WTC11 (cell line): ENCODE data around the gene FAM111B. TPM values are rescaled to one million over a fixed set of nuclear protein-coding genes. Genes with fewer than 3 reads are reported as not detected.

Experiments
- ATAC-seq: fragments of 200-7000 bp; cut with Tn5 transposase; 2 replicates; pipeline ENCODE4 v1.10.0; 2021; ENCODE audit warnings: mild to moderate bottlenecking, moderate library complexity
- CTCF ChIA-PET: fragments of 300-600 bp; sonication (Branson Sonifier 250); formaldehyde crosslinking; loops from one replicate; lab custom pipeline; 2021; ENCODE audit warnings: antibody characterized with exemption; lab: Charles Lee
- POLR2A ChIA-PET: fragments of 350-600 bp; sonication (Branson Sonifier 250); formaldehyde crosslinking; loops from one replicate; lab custom pipeline; 2021; ENCODE audit warnings: antibody characterized with exemption; lab: Charles Lee
- DNase-seq: peaks from one replicate; pipeline ENCODE4 v3.0.0; 2021; ENCODE audit warnings: low spot score
- H3K27ac Mint-ChIP-seq: 2 replicates; pipeline ENCODE4 v1.8.0; 2021; ENCODE audit warnings: mixed read lengths
- H3K27me3 Mint-ChIP-seq: 2 replicates; pipeline ENCODE4 v1.8.0; 2021; ENCODE audit warnings: low read depth, mild to moderate bottlenecking, moderate library complexity, mixed read lengths
- H3K36me3 Mint-ChIP-seq: 2 replicates; pipeline ENCODE4 v1.8.0; 2021; ENCODE audit warnings: mixed read lengths
- H3K4me1 Mint-ChIP-seq: 2 replicates; pipeline ENCODE4 v1.8.0; 2022; ENCODE audit warnings: mixed read lengths
- H3K4me3 Mint-ChIP-seq: 2 replicates; pipeline ENCODE4 v1.8.0; 2021; ENCODE audit warnings: mild to moderate bottlenecking, moderate library complexity, mixed read lengths
- H3K9me3 Mint-ChIP-seq: 2 replicates; pipeline ENCODE4 v1.8.0; 2021; ENCODE audit warnings: mixed read lengths
- CREM ChIP-seq: sonication (generic); formaldehyde crosslinking; IDR thresholded peaks from 2 replicates; pipeline ENCODE4 v1.8.1; 2022; ENCODE audit warnings: mild to moderate bottlenecking, missing genetic modification reagents, moderate library complexity
- ELF4 ChIP-seq: sonication (generic); formaldehyde crosslinking; IDR thresholded peaks from 2 replicates; pipeline ENCODE4 v1.8.1; 2022; ENCODE audit warnings: low read depth, mild to moderate bottlenecking, moderate library complexity, missing genetic modification reagents
- ERG ChIP-seq: fragments of 250-450 bp; sonication (Bioruptor Pico); IDR thresholded peaks from 2 replicates; pipeline ENCODE4 v1.8.0; 2021; ENCODE audit warnings: mild to moderate bottlenecking
- ESRRA ChIP-seq: sonication (generic); formaldehyde crosslinking; IDR thresholded peaks from 2 replicates; pipeline ENCODE4 v1.8.1; 2022; ENCODE audit warnings: mild to moderate bottlenecking, missing genetic modification reagents, borderline replicate concordance
- KAT7 ChIP-seq: sonication (generic); formaldehyde crosslinking; IDR thresholded peaks from 2 replicates; pipeline ENCODE4 v1.8.1; 2023; ENCODE audit warnings: missing genetic modification reagents, mild to moderate bottlenecking, borderline replicate concordance
- MYBL2 ChIP-seq: sonication (generic); formaldehyde crosslinking; IDR thresholded peaks from 2 replicates; pipeline ENCODE4 v1.8.1; 2023; ENCODE audit warnings: mild to moderate bottlenecking, moderate library complexity, missing genetic modification reagents
- NFE2L1 ChIP-seq: sonication (generic); formaldehyde crosslinking; IDR thresholded peaks from 2 replicates; pipeline ENCODE4 v1.8.1; 2023; ENCODE audit warnings: missing genetic modification reagents
- STAT6 ChIP-seq: sonication (generic); formaldehyde crosslinking; conservative IDR thresholded peaks from 2 replicates; pipeline ENCODE4 v1.8.1; 2023; ENCODE audit warnings: mild to moderate bottlenecking, low read depth, missing genetic modification reagents, moderate library complexity
- TCF7 ChIP-seq: sonication (generic); formaldehyde crosslinking; IDR thresholded peaks from 2 replicates; pipeline ENCODE4 v1.8.0; 2022; ENCODE audit warnings: mild to moderate bottlenecking, low read depth, missing genetic modification reagents, moderate library complexity
- ZNF219 ChIP-seq: sonication (generic); formaldehyde crosslinking; IDR thresholded peaks from 2 replicates; pipeline ENCODE4 v1.8.0; 2023; ENCODE audit warnings: missing genetic modification reagents, mild to moderate bottlenecking, borderline replicate concordance
- ZSCAN18 ChIP-seq: fragments of 250-450 bp; sonication (Bioruptor Pico); IDR thresholded peaks from 2 replicates; pipeline ENCODE4 v2.1.2; 2022; ENCODE audit warnings: mild to moderate bottlenecking, moderate library complexity
- total RNA-seq: library from RNA; stranded (reverse); gene quantifications from 3 replicates; pipeline ENCODE4 v1.2.3, GENCODE V29; 2021
- TF ChIP-seq, protein P1 (sequence below): sonication (generic); formaldehyde crosslinking; IDR thresholded peaks from 2 replicates; pipeline ENCODE4 v1.8.0; 2023; ENCODE audit warnings: missing genetic modification reagents
- TF ChIP-seq, protein P2 (sequence below): sonication (generic); formaldehyde crosslinking; IDR thresholded peaks from 2 replicates; pipeline ENCODE4 v1.8.0; 2022; ENCODE audit warnings: mild to moderate bottlenecking, missing genetic modification reagents
- TF ChIP-seq, protein P3 (sequence below): sonication (generic); formaldehyde crosslinking; IDR thresholded peaks from 2 replicates; pipeline ENCODE4 v1.8.0; 2022; ENCODE audit warnings: missing genetic modification reagents
- TF ChIP-seq, protein P4 (sequence below): sonication (generic); formaldehyde crosslinking; IDR thresholded peaks from 2 replicates; pipeline ENCODE4 v1.8.0; 2022; ENCODE audit warnings: mild to moderate bottlenecking, missing genetic modification reagents
- TF ChIP-seq, protein P5 (sequence below): sonication (generic); formaldehyde crosslinking; conservative IDR thresholded peaks from 2 replicates; pipeline ENCODE4 v1.8.1; 2022; ENCODE audit warnings: mild to moderate bottlenecking, missing genetic modification reagents

Gene FAM111B
- total RNA-seq, 1 experiment from 2014 or later = 25.5 TPM

DNA sequence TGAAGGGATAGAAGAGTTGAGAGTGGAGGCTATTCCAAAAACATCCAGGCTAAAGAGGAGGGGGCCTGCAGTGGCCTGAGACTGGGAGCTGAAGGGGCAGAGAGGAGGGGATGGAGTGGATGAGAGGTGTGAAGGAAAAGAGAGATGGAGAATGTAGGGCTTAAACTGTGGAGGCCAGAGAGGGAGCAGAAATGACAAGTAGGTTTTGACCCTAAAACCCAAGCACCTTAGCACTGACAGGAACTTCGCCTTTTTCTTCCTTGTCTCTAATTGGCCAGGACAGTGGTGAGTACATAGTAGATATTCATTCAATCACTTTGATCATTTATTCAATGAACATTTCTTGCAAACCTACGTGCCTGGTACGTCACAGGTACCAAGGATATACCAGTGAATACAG lies 7.3 kb downstream of the FAM111B start:
- Mint-ChIP-seq H3K4me1 (no peaks in the 10 kb centered on the region), H3K4me3 (no peak overlapping the region), H3K27ac (no peak overlapping the region), H3K36me3 (peaks cover 91% of the 10 kb centered on the region), H3K27me3 (no peaks in the 10 kb centered on the region), H3K9me3 (peaks cover 37% of the 10 kb centered on the region)
- DNase-seq (no peak), ATAC-seq (no peak)
- CTCF ChIA-PET = interaction anchor here (1.0 kb wide), 1 partner anchor 21 kb away, joined by 3 read pairs; no protein-coding TSS in a partner anchor
- TF ChIP-seq ZNF219 (CRISPR knock-in tag) (no peak), NFE2L1 (CRISPR knock-in tag) (no peak), ZSCAN18 (CRISPR knock-in tag) (no peak), TCF7 (CRISPR knock-in tag) (no peak), MYBL2 (no peak), ESRRA (CRISPR knock-in tag) (no peak), STAT6 (CRISPR knock-in tag) (no peak), ELF4 (no peak), KAT7 (CRISPR knock-in tag) (no peak)
- TF ChIP-seq, protein P1, sequence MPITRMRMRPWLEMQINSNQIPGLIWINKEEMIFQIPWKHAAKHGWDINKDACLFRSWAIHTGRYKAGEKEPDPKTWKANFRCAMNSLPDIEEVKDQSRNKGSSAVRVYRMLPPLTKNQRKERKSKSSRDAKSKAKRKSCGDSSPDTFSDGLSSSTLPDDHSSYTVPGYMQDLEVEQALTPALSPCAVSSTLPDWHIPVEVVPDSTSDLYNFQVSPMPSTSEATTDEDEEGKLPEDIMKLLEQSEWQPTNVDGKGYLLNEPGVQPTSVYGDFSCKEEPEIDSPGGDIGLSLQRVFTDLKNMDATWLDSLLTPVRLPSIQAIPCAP (CRISPR knock-in tag) = no peak
- TF ChIP-seq, protein P2, sequence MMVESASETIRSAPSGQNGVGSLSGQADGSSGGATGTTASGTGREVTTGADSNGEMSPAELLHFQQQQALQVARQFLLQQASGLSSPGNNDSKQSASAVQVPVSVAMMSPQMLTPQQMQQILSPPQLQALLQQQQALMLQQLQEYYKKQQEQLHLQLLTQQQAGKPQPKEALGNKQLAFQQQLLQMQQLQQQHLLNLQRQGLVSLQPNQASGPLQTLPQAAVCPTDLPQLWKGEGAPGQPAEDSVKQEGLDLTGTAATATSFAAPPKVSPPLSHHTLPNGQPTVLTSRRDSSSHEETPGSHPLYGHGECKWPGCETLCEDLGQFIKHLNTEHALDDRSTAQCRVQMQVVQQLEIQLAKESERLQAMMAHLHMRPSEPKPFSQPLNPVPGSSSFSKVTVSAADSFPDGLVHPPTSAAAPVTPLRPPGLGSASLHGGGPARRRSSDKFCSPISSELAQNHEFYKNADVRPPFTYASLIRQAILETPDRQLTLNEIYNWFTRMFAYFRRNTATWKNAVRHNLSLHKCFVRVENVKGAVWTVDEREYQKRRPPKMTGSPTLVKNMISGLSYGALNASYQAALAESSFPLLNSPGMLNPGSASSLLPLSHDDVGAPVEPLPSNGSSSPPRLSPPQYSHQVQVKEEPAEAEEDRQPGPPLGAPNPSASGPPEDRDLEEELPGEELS = no peak
- TF ChIP-seq, protein P3, sequence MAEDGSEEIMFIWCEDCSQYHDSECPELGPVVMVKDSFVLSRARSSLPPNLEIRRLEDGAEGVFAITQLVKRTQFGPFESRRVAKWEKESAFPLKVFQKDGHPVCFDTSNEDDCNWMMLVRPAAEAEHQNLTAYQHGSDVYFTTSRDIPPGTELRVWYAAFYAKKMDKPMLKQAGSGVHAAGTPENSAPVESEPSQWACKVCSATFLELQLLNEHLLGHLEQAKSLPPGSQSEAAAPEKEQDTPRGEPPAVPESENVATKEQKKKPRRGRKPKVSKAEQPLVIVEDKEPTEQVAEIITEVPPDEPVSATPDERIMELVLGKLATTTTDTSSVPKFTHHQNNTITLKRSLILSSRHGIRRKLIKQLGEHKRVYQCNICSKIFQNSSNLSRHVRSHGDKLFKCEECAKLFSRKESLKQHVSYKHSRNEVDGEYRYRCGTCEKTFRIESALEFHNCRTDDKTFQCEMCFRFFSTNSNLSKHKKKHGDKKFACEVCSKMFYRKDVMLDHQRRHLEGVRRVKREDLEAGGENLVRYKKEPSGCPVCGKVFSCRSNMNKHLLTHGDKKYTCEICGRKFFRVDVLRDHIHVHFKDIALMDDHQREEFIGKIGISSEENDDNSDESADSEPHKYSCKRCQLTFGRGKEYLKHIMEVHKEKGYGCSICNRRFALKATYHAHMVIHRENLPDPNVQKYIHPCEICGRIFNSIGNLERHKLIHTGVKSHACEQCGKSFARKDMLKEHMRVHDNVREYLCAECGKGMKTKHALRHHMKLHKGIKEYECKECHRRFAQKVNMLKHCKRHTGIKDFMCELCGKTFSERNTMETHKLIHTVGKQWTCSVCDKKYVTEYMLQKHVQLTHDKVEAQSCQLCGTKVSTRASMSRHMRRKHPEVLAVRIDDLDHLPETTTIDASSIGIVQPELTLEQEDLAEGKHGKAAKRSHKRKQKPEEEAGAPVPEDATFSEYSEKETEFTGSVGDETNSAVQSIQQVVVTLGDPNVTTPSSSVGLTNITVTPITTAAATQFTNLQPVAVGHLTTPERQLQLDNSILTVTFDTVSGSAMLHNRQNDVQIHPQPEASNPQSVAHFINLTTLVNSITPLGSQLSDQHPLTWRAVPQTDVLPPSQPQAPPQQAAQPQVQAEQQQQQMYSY (CRISPR knock-in tag) = no peak
- TF ChIP-seq, protein P4, sequence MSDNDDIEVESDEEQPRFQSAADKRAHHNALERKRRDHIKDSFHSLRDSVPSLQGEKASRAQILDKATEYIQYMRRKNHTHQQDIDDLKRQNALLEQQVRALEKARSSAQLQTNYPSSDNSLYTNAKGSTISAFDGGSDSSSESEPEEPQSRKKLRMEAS (CRISPR knock-in tag) = no peak
- POLR2A ChIA-PET = no interaction called here

GRCh38 chr11:59115553-59115952 lies 8.5 kb downstream of the FAM111B start:
- POLR2A ChIA-PET = no interaction called here
- ATAC-seq (no peak), DNase-seq (no peak)
- Mint-ChIP-seq H3K27ac (no peak overlapping the region), H3K27me3 (no peaks in the 10 kb centered on the region), H3K9me3 (peaks cover 41% of the 10 kb centered on the region), H3K4me3 (no peak overlapping the region), H3K36me3 (peaks cover 86% of the 10 kb centered on the region), H3K4me1 (no peaks in the 10 kb centered on the region)
- TF ChIP-seq CREM (CRISPR knock-in tag) (no peak), ERG (CRISPR knock-in tag) (no peak)
- TF ChIP-seq, protein P5, sequence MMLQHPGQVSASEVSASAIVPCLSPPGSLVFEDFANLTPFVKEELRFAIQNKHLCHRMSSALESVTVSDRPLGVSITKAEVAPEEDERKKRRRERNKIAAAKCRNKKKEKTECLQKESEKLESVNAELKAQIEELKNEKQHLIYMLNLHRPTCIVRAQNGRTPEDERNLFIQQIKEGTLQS (CRISPR knock-in tag) = no peak
- CTCF ChIA-PET = no interaction called here
